Activated CD4-positive, alpha-beta memory T cell treated with anti-CD3 and anti-CD28 coated beads, Interleukin-2, amount 10 ng/mL, durations not matched to agents 7 days and 5 days (primary cell): ENCODE data around the gene KLK5. TPM values are rescaled to one million over a fixed set of nuclear protein-coding genes. Genes with fewer than 3 reads are reported as not detected.
"Not testable (repeated sequence)": the region's sequence is repeated elsewhere in the genome, so short reads cannot be mapped to it uniquely, and the experiment has no call there.

ENCODE experiments used
- CTCF ChIA-PET: fragments of 350-600 bp; sonication (Branson Sonifier 250); formaldehyde crosslinking; loops from one replicate; lab custom pipeline; 2021; ENCODE audit warnings: antibody characterized with exemption, inconsistent platforms; lab: Charles Lee
- POLR2A ChIA-PET: fragments of 350-600 bp; sonication (Branson Sonifier 250); formaldehyde crosslinking; loops from one replicate; lab custom pipeline; 2021; ENCODE audit warnings: antibody characterized with exemption; lab: Charles Lee
- DNase-seq: peaks from one replicate; pipeline ENCODE4 v3.0.0-alpha.2; 2020
- H3K27ac Mint-ChIP-seq: one replicate; pipeline ENCODE4 v1.8.0; 2021; ENCODE audit warnings: mild to moderate bottlenecking, mixed read lengths
- H3K27me3 Mint-ChIP-seq: one replicate; pipeline ENCODE4 v1.8.0; 2021; ENCODE audit warnings: mixed read lengths
- H3K36me3 Mint-ChIP-seq: one replicate; pipeline ENCODE4 v1.8.0; 2021; ENCODE audit warnings: low read depth, mixed read lengths
- H3K4me1 Mint-ChIP-seq: one replicate; pipeline ENCODE4 v1.8.0; 2021; ENCODE audit warnings: mixed read lengths
- H3K4me3 Mint-ChIP-seq: one replicate; pipeline ENCODE4 v1.8.0; 2021; ENCODE audit warnings: mild to moderate bottlenecking, mixed read lengths
- H3K9me3 Mint-ChIP-seq: one replicate; pipeline ENCODE4 v1.8.0; 2021; ENCODE audit warnings: mixed read lengths
- total RNA-seq, 2 experiments: library from RNA; stranded (reverse); gene quantifications; one replicate each; pipeline ENCODE4 v1.2.3, GENCODE V29; 2021

Gene KLK5
- total RNA-seq, result not detected

DNA sequence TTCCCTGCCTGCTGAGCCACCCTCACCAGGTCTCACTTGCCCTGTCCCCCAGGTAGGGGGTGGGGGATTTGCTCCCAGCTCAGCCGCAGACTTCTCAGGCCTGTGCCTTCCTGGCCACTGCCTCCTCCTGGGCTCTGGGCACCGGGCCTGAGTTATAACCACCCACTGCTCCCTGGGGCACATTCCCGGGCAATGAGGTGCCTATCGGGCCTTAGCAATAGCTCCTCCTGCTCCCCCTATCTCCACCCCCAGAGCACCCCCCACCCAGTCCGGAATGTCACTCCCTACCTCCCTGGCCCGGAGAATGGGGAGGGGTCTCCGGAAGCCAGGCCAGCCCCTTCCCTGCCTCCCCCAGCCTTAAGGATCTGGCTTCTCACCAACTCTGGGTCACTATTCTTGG lies at the start of gene KLK5:
TSS of gene KLK5 (minus strand) at position 129 of the 400 bp plus-strand sequence. CDS start 381 bp downstream, outside the sequence.
- H3K27ac Mint-ChIP-seq, result no peak within 1 kb of the TSS
- DNase-seq, result no peak
- H3K4me1 Mint-ChIP-seq, result no peaks in the 10 kb centered on the region
- CTCF ChIA-PET, result no interaction called here
- no peaks in the 10 kb centered on the region for H3K9me3 Mint-ChIP-seq
- POLR2A ChIA-PET, result no interaction called here
- no peaks in the 10 kb centered on the region for H3K36me3 Mint-ChIP-seq
- H3K27me3 Mint-ChIP-seq, result peaks cover 7% of the 10 kb centered on the region
- H3K4me3 Mint-ChIP-seq, result no peak within 1 kb of the TSS

DNA sequence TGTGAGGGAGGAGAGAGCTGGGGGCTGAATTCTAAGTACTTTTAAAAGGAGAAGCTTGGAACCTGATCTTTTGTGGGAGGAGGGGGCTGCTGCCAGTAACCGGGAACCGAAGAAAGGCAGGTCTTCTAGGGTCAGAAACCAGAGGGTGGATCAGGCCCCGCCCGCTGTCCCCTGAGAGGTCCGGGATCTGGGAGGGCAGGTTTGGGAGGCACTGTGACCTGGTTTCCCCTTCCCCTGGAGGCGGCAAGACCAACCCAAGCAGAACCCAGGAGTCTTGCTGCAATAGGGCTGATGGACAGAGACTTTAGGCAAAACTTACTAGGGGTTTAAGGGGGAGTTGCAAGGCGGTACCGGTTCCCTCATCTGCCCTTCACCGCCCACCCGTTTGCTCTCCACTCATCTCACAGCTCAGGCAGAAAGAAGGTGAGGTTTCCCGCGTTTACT lies 49.3 kb upstream of the KLK5 start:
- H3K27ac Mint-ChIP-seq, result no peak overlapping the region
- POLR2A ChIA-PET, result no interaction called here
- CTCF ChIA-PET, result interaction anchor here (0.9 kb wide), 1 partner anchor 80 kb away, joined by 3 read pairs; no protein-coding TSS in a partner anchor
- no peak overlapping the region for H3K4me3 Mint-ChIP-seq
- no peaks in the 10 kb centered on the region for H3K27me3 Mint-ChIP-seq
- no peaks in the 10 kb centered on the region for H3K4me1 Mint-ChIP-seq
- DNase-seq, result no peak
- H3K36me3 Mint-ChIP-seq, result no peaks in the 10 kb centered on the region
- H3K9me3 Mint-ChIP-seq, result no peaks in the 10 kb centered on the region

GRCh38 chr19:51001515-51001914 lies 48.7 kb upstream of the KLK5 start, which contains the start of gene KLK8:
TSS of gene KLK8 (minus strand) at chr19:51001604. CDS start at chr19:51001167, 437 bp downstream.
- Mint-ChIP-seq H3K4me3 (no peak within 1 kb of the TSS), H3K4me1 (no peaks in the 10 kb centered on the region), H3K36me3 (no peaks in the 10 kb centered on the region), H3K9me3 (no peaks in the 10 kb centered on the region), H3K27ac (no peak within 1 kb of the TSS), H3K27me3 (no peaks in the 10 kb centered on the region)
- CTCF ChIA-PET, result no interaction called here
- POLR2A ChIA-PET, result no interaction called here
- DNase-seq, result no peak

DNA sequence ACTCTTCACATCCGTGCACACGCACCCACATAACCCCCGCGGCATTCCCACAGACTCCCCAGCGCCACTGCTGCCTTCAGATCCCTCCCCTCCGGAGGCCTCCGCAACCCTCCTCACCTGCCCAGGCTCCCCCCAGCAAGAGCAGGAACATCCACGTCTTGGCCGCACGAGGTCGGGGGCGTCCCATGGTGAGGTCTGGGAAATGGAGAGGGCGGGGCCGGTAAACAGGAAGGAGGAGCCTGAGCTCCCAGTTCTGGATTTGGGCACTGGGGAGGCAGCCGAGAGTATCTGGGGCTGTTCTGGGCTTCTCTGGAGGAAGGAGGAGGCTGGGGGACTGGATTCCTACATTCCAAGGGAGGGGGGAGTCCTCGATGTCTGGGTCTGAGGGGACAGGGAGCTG lies 48.1 kb upstream of the KLK5 start:
- Mint-ChIP-seq H3K4me3 (no peak overlapping the region), H3K4me1 (no peaks in the 10 kb centered on the region), H3K9me3 (no peaks in the 10 kb centered on the region), H3K27me3 (no peaks in the 10 kb centered on the region), H3K27ac (no peak overlapping the region), H3K36me3 (no peaks in the 10 kb centered on the region)
- no peak for DNase-seq
- ChIA-PET POLR2A (no interaction called here), CTCF (no interaction called here)

DNA sequence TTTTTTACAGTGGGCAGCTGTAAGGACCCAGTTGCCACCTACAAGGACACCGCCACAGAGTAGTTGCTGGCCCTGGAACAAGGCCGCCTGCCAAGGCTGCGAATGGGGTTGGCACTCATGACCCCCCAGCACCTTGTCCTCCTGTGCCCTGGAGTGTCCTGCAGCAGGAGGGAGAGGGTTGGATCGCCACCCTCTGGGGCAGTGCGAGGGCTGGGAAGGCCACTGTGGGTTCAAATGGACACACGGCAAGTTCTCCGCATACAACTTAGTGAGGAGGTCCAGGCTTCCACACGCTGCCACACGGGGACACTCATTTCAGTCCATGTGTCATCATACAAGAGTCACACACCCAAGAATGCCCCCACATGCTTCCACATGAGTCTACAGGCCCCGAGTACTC lies 47.6 kb upstream of the KLK5 start:
- DNase-seq, result no peak
- Mint-ChIP-seq H3K4me3 (no peak overlapping the region), H3K9me3 (no peaks in the 10 kb centered on the region), H3K27ac (no peak overlapping the region), H3K4me1 (no peaks in the 10 kb centered on the region), H3K27me3 (no peaks in the 10 kb centered on the region), H3K36me3 (no peaks in the 10 kb centered on the region)
- ChIA-PET CTCF (no interaction called here), POLR2A (no interaction called here)

- Mint-ChIP-seq H3K9me3 (peaks cover 2% of the 10 kb centered on the region), H3K27ac (no peak overlapping the region), H3K36me3 (no peaks in the 10 kb centered on the region), H3K4me3 (no peak overlapping the region), H3K27me3 (no peaks in the 10 kb centered on the region), H3K4me1 (no peaks in the 10 kb centered on the region)
- ChIA-PET CTCF (no interaction called here), POLR2A (no interaction called here)
- no peak for DNase-seq
Measured at GRCh38 chr19:50998686-50999085, 45.8 kb upstream of the KLK5 start.

GRCh38 chr19:50998061-50998460 lies 45.2 kb upstream of the KLK5 start:
- Mint-ChIP-seq H3K36me3 (no peaks in the 10 kb centered on the region), H3K4me3 (no peak overlapping the region), H3K4me1 (no peaks in the 10 kb centered on the region), H3K9me3 (peaks cover 2% of the 10 kb centered on the region), H3K27me3 (no peaks in the 10 kb centered on the region), H3K27ac (no peak overlapping the region)
- POLR2A ChIA-PET, result no interaction called here
- CTCF ChIA-PET, result no interaction called here
- no peak for DNase-seq

DNA sequence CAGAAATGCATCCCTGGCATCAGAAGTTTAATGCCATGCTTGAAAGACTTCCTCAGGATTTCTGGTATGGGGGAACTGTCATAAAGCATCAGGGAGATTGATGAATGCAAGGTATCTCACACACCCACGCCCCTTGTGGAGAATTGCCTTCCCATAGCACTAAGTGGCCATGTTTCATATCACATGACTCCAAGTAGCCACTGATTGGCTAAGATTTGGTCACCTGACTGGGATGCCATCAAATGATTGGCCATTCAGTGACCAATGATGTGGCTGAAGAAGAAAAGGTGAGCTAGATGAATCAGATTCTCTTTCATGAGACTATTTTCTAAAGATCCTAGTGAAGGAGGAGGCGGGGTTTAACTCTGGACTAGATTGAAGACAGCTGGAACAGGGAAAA lies 41.3 kb upstream of the KLK5 start:
- no peak for DNase-seq

GRCh38 chr19:50992666-50993035 lies 39.8 kb upstream of the KLK5 start:
- DNase-seq, result no peak
- H3K36me3 Mint-ChIP-seq, result no peaks in the 10 kb centered on the region
- ChIA-PET CTCF (no interaction called here), POLR2A (no interaction called here)
- H3K27me3 Mint-ChIP-seq, result peaks cover 22% of the 10 kb centered on the region
- peaks cover 2% of the 10 kb centered on the region for H3K9me3 Mint-ChIP-seq
- no peak overlapping the region for H3K4me3 Mint-ChIP-seq
- no peak overlapping the region for H3K27ac Mint-ChIP-seq
- H3K4me1 Mint-ChIP-seq, result no peaks in the 10 kb centered on the region

More for the DNA sequence above, 41.3 kb upstream of the KLK5 start:
- Mint-ChIP-seq H3K36me3 (no peaks in the 10 kb centered on the region), H3K4me1 (no peaks in the 10 kb centered on the region), H3K9me3 (peaks cover 2% of the 10 kb centered on the region), H3K27me3 (peaks cover 14% of the 10 kb centered on the region), H3K4me3 (no peak overlapping the region), H3K27ac (no peak overlapping the region)
- ChIA-PET CTCF (no interaction called here), POLR2A (no interaction called here)

DNA sequence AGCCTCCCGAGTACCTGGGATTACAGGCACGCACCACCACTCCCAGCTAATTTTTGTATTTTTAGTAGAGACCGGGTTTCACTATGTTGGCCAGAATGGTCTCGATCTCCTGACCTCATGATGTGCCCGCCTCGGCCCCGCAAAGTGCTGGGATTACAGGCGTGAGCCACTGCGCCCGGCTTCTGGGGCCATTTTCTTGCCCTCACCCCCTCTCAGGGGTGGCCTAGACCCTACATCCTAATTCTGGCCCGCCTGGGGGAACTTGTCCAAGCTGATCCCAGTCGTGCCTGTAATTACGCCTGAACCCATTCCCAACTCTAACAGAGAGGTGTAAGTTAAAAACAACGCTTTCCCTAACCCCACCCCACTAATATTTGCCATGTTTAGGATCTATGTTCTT lies 31.6 kb upstream of the KLK5 start:
- CTCF ChIA-PET, H3K9me3 Mint-ChIP-seq, H3K4me3 Mint-ChIP-seq, H3K36me3 Mint-ChIP-seq, H3K4me1 Mint-ChIP-seq, POLR2A ChIA-PET, DNase-seq, H3K27ac Mint-ChIP-seq: not testable (repeated sequence)
- peaks cover 21% of the 10 kb centered on the region for H3K27me3 Mint-ChIP-seq

GRCh38 chr19:50983625-50984292 lies 30.9 kb upstream of the KLK5 start, which contains the start of gene KLK7:
TSS of gene KLK7 (minus strand) at chr19:50983917. CDS start at chr19:50982399, 1,518 bp downstream.
- Mint-ChIP-seq H3K27ac (no peak within 1 kb of the TSS), H3K4me3 (no peak within 1 kb of the TSS), H3K9me3 (no peaks in the 10 kb centered on the region), H3K4me1 (no peaks in the 10 kb centered on the region), H3K27me3 (peaks cover 19% of the 10 kb centered on the region), H3K36me3 (no peaks in the 10 kb centered on the region)
- CTCF ChIA-PET, result no interaction called here
- POLR2A ChIA-PET, result no interaction called here
- DNase-seq, result no peak

DNA sequence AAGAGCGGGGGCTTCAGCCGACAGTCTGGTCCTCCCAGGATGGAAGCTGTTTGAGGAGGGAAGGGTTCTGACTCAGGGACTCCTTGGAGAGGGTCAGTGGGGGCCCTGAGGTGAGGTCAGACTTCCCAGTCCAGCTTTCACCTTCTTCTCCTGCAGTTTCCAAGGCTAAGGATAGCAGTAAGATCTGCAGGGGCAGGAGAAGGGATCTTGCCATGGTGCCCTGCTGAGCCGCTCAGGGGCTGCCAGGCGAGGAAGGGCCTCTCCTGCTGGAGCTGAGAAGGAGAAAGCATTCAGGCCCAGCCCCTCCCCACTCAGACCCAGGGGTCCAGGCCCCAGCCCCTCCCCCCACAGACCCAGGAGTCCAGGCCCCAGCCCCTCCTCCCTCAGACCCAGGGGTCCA lies 29.3 kb upstream of the KLK5 start:
- H3K9me3 Mint-ChIP-seq, result no peaks in the 10 kb centered on the region
- H3K27ac Mint-ChIP-seq, result no peak overlapping the region
- no peaks in the 10 kb centered on the region for H3K36me3 Mint-ChIP-seq
- DNase-seq, result no peak
- no peak overlapping the region for H3K4me3 Mint-ChIP-seq
- no peaks in the 10 kb centered on the region for H3K4me1 Mint-ChIP-seq
- POLR2A ChIA-PET, result no interaction called here
- CTCF ChIA-PET, result no interaction called here
- H3K27me3 Mint-ChIP-seq, result peaks cover 12% of the 10 kb centered on the region

DNA sequence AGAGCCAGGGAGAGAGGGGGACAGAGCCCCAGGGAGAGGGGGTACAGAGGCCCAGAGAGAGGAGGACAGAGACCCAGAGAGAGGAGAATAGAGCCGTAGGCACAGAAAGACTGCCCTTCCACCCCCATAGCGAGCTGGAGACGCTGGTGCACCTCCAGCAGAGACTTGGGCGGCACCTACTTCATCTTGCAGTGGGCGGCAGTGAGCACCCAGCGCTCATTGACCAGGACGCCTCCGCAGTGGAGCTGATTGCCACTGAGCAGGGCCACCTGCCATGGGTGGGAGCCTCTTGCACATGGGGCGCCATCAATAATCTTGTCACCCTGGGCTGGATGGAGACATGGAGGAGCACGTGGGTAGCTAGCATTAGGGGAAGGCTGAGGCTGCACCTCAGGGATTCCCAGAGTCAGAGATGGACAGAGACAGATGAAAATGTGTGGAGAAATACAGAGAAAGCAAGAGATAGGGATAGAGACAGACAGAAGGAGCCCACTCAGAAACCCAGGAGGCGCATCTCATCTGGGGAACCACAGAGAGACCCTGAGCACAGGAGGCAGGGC lies 28.8 kb upstream of the KLK5 start:
- CTCF ChIA-PET, result no interaction called here
- Mint-ChIP-seq H3K9me3 (no peaks in the 10 kb centered on the region), H3K4me3 (no peak overlapping the region), H3K27me3 (peaks cover 14% of the 10 kb centered on the region), H3K36me3 (no peaks in the 10 kb centered on the region), H3K4me1 (no peaks in the 10 kb centered on the region), H3K27ac (no peak overlapping the region)
- POLR2A ChIA-PET, result no interaction called here
- no peak for DNase-seq

DNA sequence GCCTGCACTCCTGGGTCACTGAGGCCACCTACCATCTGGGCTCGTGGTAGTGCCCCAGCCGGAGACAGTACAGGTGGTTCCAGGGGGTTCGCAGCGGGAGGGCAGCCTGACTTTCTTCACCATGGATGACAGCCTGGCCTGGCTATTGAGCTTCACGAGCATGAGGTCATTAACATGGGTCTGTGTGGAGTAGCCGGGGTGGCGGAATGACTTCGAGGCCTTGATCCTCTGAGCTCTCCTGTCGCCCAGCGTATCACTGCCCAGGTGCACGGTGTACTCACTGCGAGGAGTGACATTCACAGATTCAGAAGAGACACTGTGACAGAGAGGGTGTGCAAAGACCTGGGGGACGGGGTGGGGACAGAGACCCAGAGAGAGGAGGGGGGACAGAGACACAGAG lies 27.4 kb upstream of the KLK5 start:
- H3K9me3 Mint-ChIP-seq, result no peaks in the 10 kb centered on the region
- DNase-seq, result no peak
- ChIA-PET POLR2A (no interaction called here), CTCF (no interaction called here)
- H3K27ac Mint-ChIP-seq, result no peak overlapping the region
- H3K4me1 Mint-ChIP-seq, result no peaks in the 10 kb centered on the region
- no peak overlapping the region for H3K4me3 Mint-ChIP-seq
- peaks cover 10% of the 10 kb centered on the region for H3K27me3 Mint-ChIP-seq
- no peaks in the 10 kb centered on the region for H3K36me3 Mint-ChIP-seq
